Upper lobe of right lung (tissue), 1 donor: ENCODE results near the gene MAOB. TPM values are rescaled to one million over a fixed set of nuclear protein-coding genes. Genes with fewer than 3 reads are reported as not detected.

Experiments
- ATAC-seq: fragments of 200-7000 bp; cut with Tn5 transposase; one replicate; pipeline ENCODE4 v1.9.1; 2020; ENCODE audit warnings: mild to moderate bottlenecking, moderate library complexity
- DNase-seq: peaks from one replicate; pipeline ENCODE4 v3.0.0-alpha.2; 2020
- H3K27ac ChIP-seq: fragments of 200-600 bp; one replicate; pipeline ENCODE4 v1.8.0; 2022
- H3K27me3 ChIP-seq: fragments of 200-600 bp; one replicate; pipeline ENCODE4 v1.8.0; 2022; ENCODE audit warnings: mild to moderate bottlenecking
- H3K36me3 ChIP-seq: fragments of 200-600 bp; one replicate; pipeline ENCODE4 v1.8.0; 2022
- H3K4me1 ChIP-seq: fragments of 200-600 bp; one replicate; pipeline ENCODE4 v1.8.0; 2022
- H3K4me3 ChIP-seq: fragments of 200-600 bp; one replicate; pipeline ENCODE4 v1.8.0; 2022; ENCODE audit warnings: mild to moderate bottlenecking
- H3K9me3 ChIP-seq: fragments of 200-600 bp; one replicate; pipeline ENCODE4 v1.8.0; 2022
- CTCF ChIP-seq: fragments of 200-600 bp; IDR thresholded peaks from one replicate; pipeline ENCODE4 v1.8.0; 2022; ENCODE audit warnings: antibody characterized with exemption
- intact Hi-C: fragments of 100-400 bp; cut with DNase I; formaldehyde crosslinking; loops from one replicate; pipeline ENCODE4 v1.11.0; 2022
- total RNA-seq: library from RNA; stranded (reverse); fragmentation: NEBNext Ultra II Directional; extraction: Animal tissue kit (Norgen Biotek cat#: 25700); gene quantifications from one replicate; pipeline ENCODE4 v1.2.1, GENCODE V29; 2021
- donor health status: DM: no; HTN: yes; CAD: no; lungs with severe emphysema.

Gene MAOB
- total RNA-seq, 1 donor from 2014 or later: 38.9 TPM

DNA sequence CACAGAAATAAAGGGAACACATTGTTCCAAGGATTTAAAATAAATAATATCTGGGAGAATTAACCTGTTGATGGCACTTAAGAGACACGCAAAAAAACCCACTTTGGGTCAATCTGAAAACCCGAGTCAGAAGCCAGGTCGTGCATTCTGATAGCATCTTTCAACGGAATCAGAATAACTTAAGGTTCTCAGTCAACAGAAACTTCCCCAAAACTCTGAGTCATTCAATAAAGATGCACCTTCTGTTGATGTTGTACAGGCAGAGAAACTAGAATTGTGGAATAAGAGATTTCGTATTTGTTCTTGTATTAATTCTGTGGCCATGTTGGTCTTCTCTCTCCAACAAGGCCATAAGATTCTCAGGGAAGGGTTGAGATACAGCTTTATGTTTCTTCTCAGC, 78.2 kb downstream of the MAOB start:
- H3K27me3 ChIP-seq: no peaks in the 10 kb centered on the region
- no peak for ATAC-seq
- H3K4me1 ChIP-seq: no peaks in the 10 kb centered on the region
- no peak overlapping the region for H3K4me3 ChIP-seq
- H3K9me3 ChIP-seq: no peaks in the 10 kb centered on the region
- no peak overlapping the region for H3K27ac ChIP-seq
- TF ChIP-seq CTCF: no peak
- DNase-seq: no peak
- no peaks in the 10 kb centered on the region for H3K36me3 ChIP-seq
- intact Hi-C loops: no loop called here

GRCh38 chrX:43785930-43786591, 96.2 kb downstream of the MAOB start:
- no peak for TF ChIP-seq CTCF
- intact Hi-C loops: no loop called here
- H3K4me3 ChIP-seq: no peak overlapping the region
- ATAC-seq (no peak), DNase-seq (no peak)
- no peaks in the 10 kb centered on the region for H3K36me3 ChIP-seq
- no peaks in the 10 kb centered on the region for H3K27me3 ChIP-seq
- no peaks in the 10 kb centered on the region for H3K9me3 ChIP-seq
- no peak overlapping the region for H3K27ac ChIP-seq
- H3K4me1 ChIP-seq: no peaks in the 10 kb centered on the region

DNA sequence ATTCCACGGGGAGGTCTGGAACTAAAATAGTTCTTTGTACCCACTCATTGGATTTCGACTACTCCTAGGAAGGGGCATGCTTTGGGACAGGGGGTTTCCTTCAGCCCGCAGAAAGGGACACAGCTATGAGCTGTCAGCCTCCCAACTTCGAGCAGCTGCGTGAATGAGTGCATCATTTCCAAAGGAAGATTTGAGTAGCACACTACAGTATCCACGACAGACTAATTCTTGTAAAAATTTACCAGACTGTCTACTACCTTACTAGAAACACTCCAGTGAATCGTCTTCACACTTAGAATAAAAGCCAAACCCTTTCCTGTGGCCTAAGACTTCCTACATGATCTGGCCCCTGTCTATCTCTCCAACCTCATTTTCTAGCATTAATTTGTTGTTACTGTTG, 124.2 kb downstream of the MAOB start:
- no peaks in the 10 kb centered on the region for H3K27me3 ChIP-seq
- DNase-seq (no peak), ATAC-seq (no peak)
- H3K36me3 ChIP-seq: no peaks in the 10 kb centered on the region
- intact Hi-C loops: no loop called here
- TF ChIP-seq CTCF: no peak
- no peaks in the 10 kb centered on the region for H3K4me1 ChIP-seq
- no peak overlapping the region for H3K27ac ChIP-seq
- H3K9me3 ChIP-seq: no peaks in the 10 kb centered on the region
- H3K4me3 ChIP-seq: no peak overlapping the region

DNA sequence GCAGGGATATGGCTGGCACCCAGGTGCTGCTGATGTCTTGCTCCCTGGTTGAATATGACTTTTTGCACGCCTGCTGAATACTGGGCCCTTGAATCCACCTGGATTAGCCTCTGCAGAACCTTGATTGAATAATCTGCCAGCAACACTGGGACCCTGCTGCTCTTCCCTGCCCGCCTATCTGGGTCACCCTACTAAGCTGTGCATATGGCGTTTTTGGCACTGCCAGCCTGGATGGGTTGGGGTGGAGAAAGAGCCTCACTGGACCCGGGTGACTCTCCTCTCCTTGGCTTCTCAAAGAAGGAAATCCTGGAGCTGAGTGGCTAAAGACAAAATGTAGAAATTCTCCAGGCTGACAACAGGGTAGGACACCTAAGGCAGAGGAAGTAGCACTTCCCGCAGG, 126.2 kb downstream of the MAOB start:
- Histone ChIP-seq H3K27ac (no peak overlapping the region), H3K36me3 (no peaks in the 10 kb centered on the region), H3K4me3 (no peak overlapping the region), H3K27me3 (no peaks in the 10 kb centered on the region), H3K9me3 (no peaks in the 10 kb centered on the region), H3K4me1 (no peaks in the 10 kb centered on the region)
- intact Hi-C loops: no loop called here
- no peak for ATAC-seq
- no peak for DNase-seq
- no peak for TF ChIP-seq CTCF

DNA sequence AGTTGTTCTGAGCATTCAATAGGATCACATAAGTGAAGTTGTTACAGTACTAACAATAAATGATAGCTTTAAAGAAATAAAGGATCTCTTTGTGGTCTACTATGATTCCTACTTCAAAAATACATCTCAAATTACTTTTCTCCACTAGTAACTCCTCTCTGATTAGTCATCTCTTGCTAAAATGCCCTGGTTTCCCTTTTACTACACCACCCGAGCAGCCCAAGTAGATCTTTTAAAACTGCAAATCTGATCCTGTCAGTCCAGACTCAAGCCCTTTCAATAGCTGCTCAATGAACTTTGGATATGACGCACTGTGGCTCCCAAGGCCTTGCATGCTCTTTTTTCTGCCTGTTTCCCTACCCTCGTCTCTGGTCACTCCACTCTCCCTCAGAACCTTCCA, 128.6 kb downstream of the MAOB start:
- Histone ChIP-seq H3K27ac (no peak overlapping the region), H3K27me3 (no peaks in the 10 kb centered on the region), H3K9me3 (no peaks in the 10 kb centered on the region), H3K4me1 (no peaks in the 10 kb centered on the region), H3K4me3 (no peak overlapping the region), H3K36me3 (no peaks in the 10 kb centered on the region)
- intact Hi-C loops: loop anchor here (5.0 kb wide), 1 partner anchor 191 kb away; no protein-coding TSS in a partner anchor
- TF ChIP-seq CTCF: no peak
- DNase-seq (no peak), ATAC-seq (no peak)

DNA sequence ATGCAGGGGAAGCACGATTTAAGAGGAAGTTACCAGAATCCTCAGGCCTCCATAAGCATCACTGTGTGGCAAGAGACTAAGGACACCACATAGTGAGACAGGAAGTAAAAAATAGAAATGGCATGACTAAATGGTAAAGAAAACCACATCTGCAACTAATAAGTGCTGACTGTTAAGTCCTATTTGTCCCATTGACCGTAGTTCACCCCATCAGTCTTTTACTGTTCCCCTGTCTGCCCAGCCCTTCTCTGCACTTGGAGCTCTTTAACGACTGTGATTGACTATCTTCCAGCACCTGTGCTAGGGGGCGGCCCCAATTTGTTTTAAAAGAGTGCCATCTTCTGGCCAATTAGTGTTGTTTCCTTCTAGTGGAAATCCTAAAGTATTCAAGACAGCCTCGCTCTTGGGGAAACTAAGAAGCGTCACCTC, 132.0 kb downstream of the MAOB start:
- intact Hi-C loops: loop anchor here (5.0 kb wide), 1 partner anchor 188 kb away; no protein-coding TSS in a partner anchor
- H3K27me3 ChIP-seq: no peaks in the 10 kb centered on the region
- no peak for DNase-seq
- H3K4me1 ChIP-seq: no peaks in the 10 kb centered on the region
- no peaks in the 10 kb centered on the region for H3K9me3 ChIP-seq
- TF ChIP-seq CTCF: peak; percentile 52
- peak; percentile 90 for ATAC-seq
- H3K36me3 ChIP-seq: no peaks in the 10 kb centered on the region
- no peak overlapping the region for H3K27ac ChIP-seq
- H3K4me3 ChIP-seq: no peak overlapping the region
